Liver (tissue), 9 donors: ENCODE measurements around the gene ETNK1. TPM values are rescaled to one million over a fixed set of nuclear protein-coding genes. Genes with fewer than 3 reads are reported as not detected.
"Not testable (repeated sequence)": the region's sequence is repeated elsewhere in the genome, so short reads cannot be mapped to it uniquely, and the experiment has no call there.

Experiments
- DNase-seq: peaks from one replicate; pipeline ENCODE4 v3.0.0-alpha.2; 2017; ENCODE audit warnings: low spot score
- H3K27ac ChIP-seq, 2 donors: one replicate each; pipeline ENCODE4 v1.7.0; 2013; ENCODE audit warnings: inconsistent platforms in 2 of 2, low read length in 2 of 2, control low read depth in 1 of 2, low read depth in 1 of 2, mild to moderate bottlenecking in 1 of 2
- H3K27me3 ChIP-seq, 4 donors: one replicate each; pipeline versions ENCODE4 v1.6.1 to v1.7.0; 2013; ENCODE audit warnings: low read length in 3 of 4, inconsistent platforms in 1 of 4, mild to moderate bottlenecking in 1 of 4, moderate library complexity in 1 of 4; ENCODE audit not compliant: control insufficient read depth in 4 of 4, insufficient read depth in 4 of 4
- H3K36me3 ChIP-seq, 4 donors: one replicate each; pipeline versions ENCODE4 v1.6.1 to v1.7.0; 2013; ENCODE audit warnings: low read length in 3 of 4, mild to moderate bottlenecking in 3 of 4, low read depth in 1 of 4, moderate library complexity in 1 of 4; ENCODE audit not compliant: control insufficient read depth in 4 of 4, insufficient read depth in 3 of 4
- H3K4me1 ChIP-seq, 4 donors: one replicate each; pipeline versions ENCODE4 v1.6.1 to v1.7.0; 2013; ENCODE audit warnings: low read length in 3 of 4, mild to moderate bottlenecking in 3 of 4, moderate library complexity in 1 of 4; ENCODE audit not compliant: control insufficient read depth in 4 of 4, insufficient read depth in 4 of 4
- H3K4me3 ChIP-seq, 3 donors: one replicate each; pipeline versions ENCODE4 v1.6.1 to v1.7.0; 2013; ENCODE audit warnings: low read length in 3 of 3, control low read depth in 1 of 3, low read depth in 1 of 3, mild to moderate bottlenecking in 1 of 3
- H3K9ac ChIP-seq, 2 donors: one replicate each; pipeline ENCODE4 v1.7.0; 2013; ENCODE audit warnings: low read length in 2 of 2, mild to moderate bottlenecking in 2 of 2, moderate library complexity in 2 of 2, control low read depth in 1 of 2, low read depth in 1 of 2
- H3K9me3 ChIP-seq, 4 donors: one replicate each; pipeline versions ENCODE4 v1.6.1 to v1.7.0; 2013; ENCODE audit warnings: low read length in 3 of 4; ENCODE audit not compliant: control insufficient read depth in 4 of 4
- ATF3 ChIP-seq: IDR thresholded peaks from 2 replicates; pipeline ENCODE4 v1.6.1; 2016; ENCODE audit warnings: antibody characterized with exemption
- FOXA1 ChIP-seq: IDR thresholded peaks from 2 replicates; pipeline ENCODE4 v1.6.1; 2016; ENCODE audit warnings: antibody characterized with exemption
- GABPA ChIP-seq, 2 donors: IDR thresholded peaks in 1 of 2; conservative IDR thresholded peaks in 1 of 2; 2 replicates each; pipeline ENCODE4 v1.6.1; 2016; ENCODE audit warnings: antibody characterized with exemption in 2 of 2, mild to moderate bottlenecking in 1 of 2, moderate library complexity in 1 of 2
- HNF4A ChIP-seq, 2 donors: conservative IDR thresholded peaks; 2 replicates each; pipeline ENCODE4 v1.6.1; 2016; ENCODE audit warnings: antibody characterized with exemption in 2 of 2, mild to moderate bottlenecking in 2 of 2
- HNF4G ChIP-seq: IDR thresholded peaks from 2 replicates; pipeline ENCODE4 v1.6.1; 2016; ENCODE audit warnings: antibody characterized with exemption
- NR2F2 ChIP-seq: IDR thresholded peaks from 2 replicates; pipeline ENCODE4 v1.6.1; 2016; ENCODE audit warnings: antibody characterized with exemption
- RAD21 ChIP-seq, 2 donors: IDR thresholded peaks; 2 replicates each; pipeline ENCODE4 v1.6.1; 2016; ENCODE audit warnings: antibody characterized with exemption in 2 of 2, mild to moderate bottlenecking in 2 of 2
- RXRA ChIP-seq, 2 donors: IDR thresholded peaks; 2 replicates each; pipeline ENCODE4 v1.6.1; 2017 to 2018; ENCODE audit warnings: antibody characterized with exemption in 2 of 2, mild to moderate bottlenecking in 1 of 2
- YY1 ChIP-seq: IDR thresholded peaks from 2 replicates; pipeline ENCODE4 v1.6.1; 2016; ENCODE audit warnings: antibody characterized with exemption, mild to moderate bottlenecking
- ZBTB33 ChIP-seq: IDR thresholded peaks from 2 replicates; pipeline ENCODE4 v1.6.1; 2016; ENCODE audit warnings: antibody characterized with exemption
- WGBS: extraction: QIAGEN DNeasy Blood & Tissue Kit; methylation state at CpG from one replicate; pipeline ENCODE4 v1.1.7; 2013; 5-methylcytosine and 5-hydroxymethylcytosine counted together
- polyA plus RNA-seq, 2 donors: library from polyadenylated mRNA; stranded (reverse) in 1 of 2; unstranded in 1 of 2; fragments of 200-250 nt in 1 of 2; fragments of >200 nt in 1 of 2; fragmentation: Nextera tagmentation in 1 of 2; extraction: Ambion mirVana in 1 of 2; gene quantifications; one replicate each; pipeline versions ENCODE4 v1.2.1 to v1.2.3, GENCODE V29; 2013 to 2015
- total RNA-seq, 2 donors: library from RNA; depleted of rRNA; stranded (reverse); fragments of >200 nt; gene quantifications; one replicate each; pipeline ENCODE4 v1.2.3, GENCODE V29; 2014
- TF ChIP-seq, protein P1 (sequence below): IDR thresholded peaks from 2 replicates; pipeline ENCODE4 v1.6.1; 2016; ENCODE audit warnings: antibody characterized with exemption, mild to moderate bottlenecking
- TF ChIP-seq, protein P2 (sequence below): IDR thresholded peaks from 2 replicates; pipeline ENCODE4 v1.6.1; 2016; ENCODE audit warnings: antibody characterized with exemption
- donor health status: healthy.
- donor health status: healthy.
- donor health status: healthy.
- donor health status: healthy.
- donor health status: healthy.

Gene ETNK1
- total and polyA plus RNA-seq, 4 donors = 15.6 to 51.4 (median 27.0) TPM

DNA sequence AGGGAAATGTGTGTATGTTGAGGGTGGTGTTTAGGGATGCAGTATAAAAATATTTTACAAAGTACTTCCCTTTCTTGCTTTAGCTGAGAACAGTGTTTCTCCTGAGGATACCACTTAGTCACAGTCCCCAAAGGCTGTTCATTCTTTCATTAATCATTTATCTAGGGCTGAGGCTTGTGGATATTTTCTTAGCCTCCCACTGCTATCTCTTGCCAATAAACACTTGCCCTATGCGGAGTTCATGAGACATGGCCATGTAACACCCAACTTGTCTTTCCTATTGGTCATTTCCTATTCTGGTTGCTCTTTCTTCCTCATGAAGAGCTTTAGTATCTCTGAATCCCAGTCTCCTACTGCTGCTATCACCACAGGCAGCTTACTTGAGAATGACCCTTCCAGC, 75.1 kb downstream of the ETNK1 start:
- WGBS = 44% methylated on average over 1 of the region's 1 CpG
- DNase-seq = no peak

GRCh38 chr12:22701216-22701809, 76.3 kb downstream of the ETNK1 start:
- not testable (repeated sequence) for DNase-seq, H3K4me3 ChIP-seq, H3K9ac ChIP-seq, H3K27ac ChIP-seq, H3K9me3 ChIP-seq, H3K36me3 ChIP-seq, H3K27me3 ChIP-seq, H3K4me1 ChIP-seq
- 44% methylated on average over 3 of the region's 7 CpGs for WGBS

More for the DNA sequence above, 75.1 kb downstream of the ETNK1 start:
- H3K4me1 ChIP-seq = peaks cover 0 to 4% (median 0%) of the 10 kb centered on the region in 4 donors
- H3K4me3 ChIP-seq = no peak overlapping the region
- TF ChIP-seq FOXA1 (no peak), HNF4A (conservative IDR thresholded peaks at IDR 0.05) (peak in 1 of 2 donors; percentile 5)
- no peaks in the 10 kb centered on the region for H3K9me3 ChIP-seq
- H3K36me3 ChIP-seq = no peaks in the 10 kb centered on the region
- no peak overlapping the region for H3K9ac ChIP-seq
- no peaks in the 10 kb centered on the region for H3K27me3 ChIP-seq
- H3K27ac ChIP-seq = no peak overlapping the region

DNA sequence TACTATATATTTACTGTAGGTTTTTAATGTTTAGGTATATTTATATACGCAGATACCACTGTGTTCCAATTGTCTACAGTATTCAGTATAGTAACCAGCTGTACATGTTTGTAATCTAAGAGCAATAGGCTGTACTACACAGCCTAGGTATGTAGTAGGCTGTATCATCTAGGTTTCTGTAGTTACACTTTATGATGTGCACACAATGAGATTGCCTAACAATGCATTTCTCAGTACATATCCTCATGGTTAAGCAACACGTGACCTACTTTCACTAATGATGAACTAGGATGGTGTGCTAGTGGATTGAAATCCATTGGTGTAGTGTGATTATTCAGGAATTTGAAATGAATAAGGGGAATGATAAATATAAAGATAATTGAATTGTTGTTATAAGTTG, 77.7 kb downstream of the ETNK1 start:
- no peak for DNase-seq
- no peak overlapping the region for H3K9ac ChIP-seq
- 74% methylated on average over 2 of the region's 2 CpGs for WGBS
- TF ChIP-seq, protein P1, sequence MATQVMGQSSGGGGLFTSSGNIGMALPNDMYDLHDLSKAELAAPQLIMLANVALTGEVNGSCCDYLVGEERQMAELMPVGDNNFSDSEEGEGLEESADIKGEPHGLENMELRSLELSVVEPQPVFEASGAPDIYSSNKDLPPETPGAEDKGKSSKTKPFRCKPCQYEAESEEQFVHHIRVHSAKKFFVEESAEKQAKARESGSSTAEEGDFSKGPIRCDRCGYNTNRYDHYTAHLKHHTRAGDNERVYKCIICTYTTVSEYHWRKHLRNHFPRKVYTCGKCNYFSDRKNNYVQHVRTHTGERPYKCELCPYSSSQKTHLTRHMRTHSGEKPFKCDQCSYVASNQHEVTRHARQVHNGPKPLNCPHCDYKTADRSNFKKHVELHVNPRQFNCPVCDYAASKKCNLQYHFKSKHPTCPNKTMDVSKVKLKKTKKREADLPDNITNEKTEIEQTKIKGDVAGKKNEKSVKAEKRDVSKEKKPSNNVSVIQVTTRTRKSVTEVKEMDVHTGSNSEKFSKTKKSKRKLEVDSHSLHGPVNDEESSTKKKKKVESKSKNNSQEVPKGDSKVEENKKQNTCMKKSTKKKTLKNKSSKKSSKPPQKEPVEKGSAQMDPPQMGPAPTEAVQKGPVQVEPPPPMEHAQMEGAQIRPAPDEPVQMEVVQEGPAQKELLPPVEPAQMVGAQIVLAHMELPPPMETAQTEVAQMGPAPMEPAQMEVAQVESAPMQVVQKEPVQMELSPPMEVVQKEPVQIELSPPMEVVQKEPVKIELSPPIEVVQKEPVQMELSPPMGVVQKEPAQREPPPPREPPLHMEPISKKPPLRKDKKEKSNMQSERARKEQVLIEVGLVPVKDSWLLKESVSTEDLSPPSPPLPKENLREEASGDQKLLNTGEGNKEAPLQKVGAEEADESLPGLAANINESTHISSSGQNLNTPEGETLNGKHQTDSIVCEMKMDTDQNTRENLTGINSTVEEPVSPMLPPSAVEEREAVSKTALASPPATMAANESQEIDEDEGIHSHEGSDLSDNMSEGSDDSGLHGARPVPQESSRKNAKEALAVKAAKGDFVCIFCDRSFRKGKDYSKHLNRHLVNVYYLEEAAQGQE = no peak
- TF ChIP-seq HNF4G (no peak), NR2F2 (no peak), ATF3 (no peak), HNF4A (conservative IDR thresholded peaks at IDR 0.05) (no peak), ZBTB33 (no peak), RAD21 (IDR thresholded peaks at IDR 0.05) (no peak), RXRA (IDR thresholded peaks at IDR 0.05) (no peak), GABPA (IDR thresholded peaks at IDR 0.05 in 1 of 2, conservative IDR thresholded peaks at IDR 0.05 in 1 of 2) (no peak), YY1 (no peak), FOXA1 (no peak)
- TF ChIP-seq, protein P2, sequence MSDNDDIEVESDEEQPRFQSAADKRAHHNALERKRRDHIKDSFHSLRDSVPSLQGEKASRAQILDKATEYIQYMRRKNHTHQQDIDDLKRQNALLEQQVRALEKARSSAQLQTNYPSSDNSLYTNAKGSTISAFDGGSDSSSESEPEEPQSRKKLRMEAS = no peak
- no peak overlapping the region for H3K4me3 ChIP-seq
- H3K36me3 ChIP-seq = no peaks in the 10 kb centered on the region
- H3K9me3 ChIP-seq = no peaks in the 10 kb centered on the region
- no peaks in the 10 kb centered on the region for H3K27me3 ChIP-seq
- peaks cover 0 to 4% (median 0%) of the 10 kb centered on the region in 4 donors for H3K4me1 ChIP-seq
- no peak overlapping the region for H3K27ac ChIP-seq
